Measurements from ENCODE around the gene SLC26A9.

The SLC26A9 gene

DNA sequence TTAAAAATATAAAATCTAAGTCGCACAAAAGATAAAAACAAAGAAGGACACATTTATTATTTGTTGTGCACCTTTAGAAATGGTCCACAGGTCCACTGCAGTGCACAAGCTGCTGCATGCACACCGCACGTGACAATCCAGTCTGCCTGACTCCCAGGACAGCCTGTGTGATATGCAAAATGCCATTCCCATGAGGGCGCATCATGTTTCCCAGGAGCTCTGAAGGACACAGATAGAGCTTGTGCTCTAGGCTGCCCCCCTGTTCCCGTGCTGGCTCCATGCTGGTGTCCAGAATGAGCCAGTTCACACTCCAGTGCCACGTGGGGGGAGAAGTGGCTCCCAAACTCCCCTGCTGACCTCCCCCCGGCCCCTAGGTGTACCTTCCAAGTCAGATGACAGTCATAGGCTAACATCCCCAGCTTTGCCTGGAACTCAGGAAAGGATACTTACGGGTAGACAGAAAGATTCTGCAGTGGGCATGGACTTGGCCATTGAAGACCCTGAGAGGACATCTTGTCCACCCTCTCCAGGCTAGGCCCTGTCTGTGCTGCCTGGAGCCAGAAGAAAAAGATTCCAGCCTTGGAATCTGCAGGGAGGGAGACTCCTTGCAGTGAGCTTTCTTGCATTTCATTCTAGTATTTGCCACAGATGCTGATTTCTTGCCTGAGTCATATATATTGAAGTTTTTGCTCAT lies 33.6 kb upstream of the SLC26A9 start:
- H3K27me3 ChIP-seq (ENCODE audit: insufficient read depth, low read length, poor library complexity) = no peaks in the 10 kb centered on the region
- no peaks in the 10 kb centered on the region for H3K79me2 ChIP-seq (ENCODE audit: control insufficient read depth, insufficient read depth, low read length)
- no peak overlapping the region for H4K5ac ChIP-seq (ENCODE audit: low read length)
- no peaks in the 10 kb centered on the region for H3K36me3 ChIP-seq (ENCODE audit: control insufficient read depth, insufficient read depth, low read length)
- H3K4me3 ChIP-seq (ENCODE audit: low read length) = no peak overlapping the region
- H3K23ac ChIP-seq (ENCODE audit: low read length) = no peak overlapping the region
- no peak overlapping the region for H3K56ac ChIP-seq (ENCODE audit: low read length)
- H2BK5ac ChIP-seq (ENCODE audit: low read length) = no peak overlapping the region
- H3K18ac ChIP-seq (ENCODE audit: low read length) = no peak overlapping the region
- no peak overlapping the region for H3K4ac ChIP-seq (ENCODE audit: low read depth, low read length)
- no peak overlapping the region for H2BK15ac ChIP-seq (replicated peaks; ENCODE audit: low read depth)
- H3K9ac ChIP-seq (ENCODE audit: low read length) = no peak overlapping the region
- no peaks in the 10 kb centered on the region for H3K79me1 ChIP-seq (ENCODE audit: low read length)
- no peak overlapping the region for H4K8ac ChIP-seq (ENCODE audit: low read depth, low read length)
- DNase-seq = peak; percentile 92
- no peak overlapping the region for H3K27ac ChIP-seq (ENCODE audit: low read depth, low read length)
- H2AK5ac ChIP-seq (ENCODE audit: low read length) = no peak overlapping the region
- H2BK120ac ChIP-seq (ENCODE audit: low read depth, low read length) = no peak overlapping the region
- H3K4me2 ChIP-seq (ENCODE audit: low read length) = no peak overlapping the region
- WGBS (ENCODE audit: extremely low coverage, insufficient coverage, low lambda C conversion rate) = no CpG with 5 or more reads among the region's 8 CpGs
- H3K4me1 ChIP-seq (ENCODE audit: control insufficient read depth, low read depth, low read length) = no peaks in the 10 kb centered on the region

DNA sequence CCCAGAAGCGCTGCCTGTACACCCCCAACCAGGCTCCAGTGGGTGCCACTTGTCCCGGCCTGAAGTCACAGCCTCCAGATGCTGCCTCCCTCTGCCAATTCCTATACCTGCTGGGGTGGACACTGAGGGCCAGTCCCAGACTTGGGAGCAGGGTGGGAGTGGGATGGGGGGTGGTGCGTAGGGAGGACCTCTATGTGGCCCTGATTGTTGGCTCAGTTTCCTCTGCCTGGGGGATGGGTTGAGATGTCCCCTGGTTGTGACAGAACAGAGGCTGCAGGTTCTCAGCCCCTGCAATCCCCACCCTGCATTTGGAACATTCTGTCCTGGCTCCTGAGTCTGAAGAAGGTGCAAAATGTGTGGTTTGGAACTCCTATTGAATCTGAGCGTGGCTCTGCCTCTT lies 32.8 kb upstream of the SLC26A9 start:
- no peak overlapping the region for H2AK5ac ChIP-seq (ENCODE audit: low read length)
- H2BK120ac ChIP-seq (ENCODE audit: low read depth, low read length) = no peak overlapping the region
- H3K36me3 ChIP-seq (ENCODE audit: control insufficient read depth, insufficient read depth, low read length) = no peaks in the 10 kb centered on the region
- H3K4me1 ChIP-seq (ENCODE audit: control insufficient read depth, low read depth, low read length) = no peaks in the 10 kb centered on the region
- H3K9ac ChIP-seq (ENCODE audit: low read length) = no peak overlapping the region
- H3K4me3 ChIP-seq (ENCODE audit: low read length) = no peak overlapping the region
- H3K23ac ChIP-seq (ENCODE audit: low read length) = no peak overlapping the region
- no peak overlapping the region for H2BK15ac ChIP-seq (replicated peaks; ENCODE audit: low read depth)
- no peaks in the 10 kb centered on the region for H3K79me1 ChIP-seq (ENCODE audit: low read length)
- no peak overlapping the region for H3K56ac ChIP-seq (ENCODE audit: low read length)
- no peak overlapping the region for H4K5ac ChIP-seq (ENCODE audit: low read length)
- WGBS (ENCODE audit: extremely low coverage, insufficient coverage, low lambda C conversion rate) = no CpG with 5 or more reads among the region's 4 CpGs
- no peaks in the 10 kb centered on the region for H3K27me3 ChIP-seq (ENCODE audit: insufficient read depth, low read length, poor library complexity)
- no peak overlapping the region for H3K4me2 ChIP-seq (ENCODE audit: low read length)
- DNase-seq = no peak
- no peaks in the 10 kb centered on the region for H3K79me2 ChIP-seq (ENCODE audit: control insufficient read depth, insufficient read depth, low read length)
- H3K4ac ChIP-seq (ENCODE audit: low read depth, low read length) = no peak overlapping the region
- H3K27ac ChIP-seq (ENCODE audit: low read depth, low read length) = no peak overlapping the region
- H2BK5ac ChIP-seq (ENCODE audit: low read length) = no peak overlapping the region
- H4K8ac ChIP-seq (ENCODE audit: low read depth, low read length) = no peak overlapping the region
- H3K18ac ChIP-seq (ENCODE audit: low read length) = no peak overlapping the region

DNA sequence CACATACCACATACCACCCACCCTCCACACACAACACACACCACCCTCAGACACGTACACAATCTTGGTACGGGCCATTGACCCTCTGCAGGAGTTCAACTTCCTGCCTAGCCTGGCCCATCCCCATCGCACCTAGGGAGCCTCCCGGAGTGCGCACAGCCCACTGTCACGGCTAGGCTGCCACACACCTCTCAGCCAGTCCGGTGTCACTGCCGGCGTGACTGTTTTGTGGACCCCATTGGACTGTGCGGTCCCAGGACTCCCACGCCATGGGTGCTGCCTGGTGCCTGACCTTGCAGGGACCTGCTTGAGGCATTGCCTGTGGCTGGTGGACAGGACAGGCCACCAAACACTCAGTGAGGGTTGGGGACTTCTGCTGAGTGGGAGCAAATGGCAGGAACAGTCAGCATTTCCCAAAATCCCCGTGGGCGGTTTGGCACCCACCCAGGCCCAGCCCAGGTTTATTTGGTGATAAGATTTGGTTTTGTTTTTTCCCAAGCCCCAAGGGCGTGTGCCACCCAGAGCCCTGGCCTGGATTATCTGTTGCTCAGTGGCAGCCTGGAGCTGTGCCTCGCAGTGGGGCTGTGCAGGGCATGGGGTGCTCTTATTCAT lies 32.2 kb upstream of the SLC26A9 start:
- Histone ChIP-seq H3K36me3 (ENCODE audit: control insufficient read depth, insufficient read depth, low read length) (no peaks in the 10 kb centered on the region), H4K8ac (ENCODE audit: low read depth, low read length) (no peak overlapping the region), H2BK120ac (ENCODE audit: low read depth, low read length) (no peak overlapping the region), H3K4me2 (ENCODE audit: low read length) (no peak overlapping the region), H2BK5ac (ENCODE audit: low read length) (no peak overlapping the region), H3K27ac (ENCODE audit: low read depth, low read length) (no peak overlapping the region), H2AK5ac (ENCODE audit: low read length) (no peak overlapping the region), H3K18ac (ENCODE audit: low read length) (no peak overlapping the region), H3K4me3 (ENCODE audit: low read length) (no peak overlapping the region), H3K56ac (ENCODE audit: low read length) (no peak overlapping the region), H3K27me3 (ENCODE audit: insufficient read depth, low read length, poor library complexity) (no peaks in the 10 kb centered on the region), H3K79me2 (ENCODE audit: control insufficient read depth, insufficient read depth, low read length) (no peaks in the 10 kb centered on the region), H3K79me1 (ENCODE audit: low read length) (no peaks in the 10 kb centered on the region), H3K4ac (ENCODE audit: low read depth, low read length) (no peak overlapping the region), H3K4me1 (ENCODE audit: control insufficient read depth, low read depth, low read length) (no peaks in the 10 kb centered on the region), H2BK15ac (replicated peaks; ENCODE audit: low read depth) (no peak overlapping the region), H3K9ac (ENCODE audit: low read length) (no peak overlapping the region), H4K5ac (ENCODE audit: low read length) (no peak overlapping the region), H3K23ac (ENCODE audit: low read length) (no peak overlapping the region)
- WGBS (ENCODE audit: extremely low coverage, insufficient coverage, low lambda C conversion rate) = 100% methylated on average over 1 of the region's 15 CpGs
- no peak for DNase-seq

DNA sequence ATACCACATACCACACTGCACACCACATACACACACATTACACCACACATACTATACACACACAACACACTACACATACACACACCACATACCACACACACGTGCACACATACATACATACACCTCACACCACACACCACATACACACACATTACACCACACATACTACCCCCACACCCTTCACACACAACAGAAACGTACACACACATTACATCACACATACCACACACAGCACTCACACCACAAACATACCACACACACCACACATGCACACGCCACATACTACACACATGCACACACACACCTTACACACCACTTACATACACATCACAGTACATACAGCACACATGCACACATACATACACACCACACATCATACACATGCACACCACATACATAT lies 31.5 kb upstream of the SLC26A9 start:
- H2BK15ac ChIP-seq (replicated peaks; ENCODE audit: low read depth) = no peak overlapping the region
- H3K79me1 ChIP-seq (ENCODE audit: low read length) = no peaks in the 10 kb centered on the region
- no peaks in the 10 kb centered on the region for H3K27me3 ChIP-seq (ENCODE audit: insufficient read depth, low read length, poor library complexity)
- no peaks in the 10 kb centered on the region for H3K79me2 ChIP-seq (ENCODE audit: control insufficient read depth, insufficient read depth, low read length)
- H3K18ac ChIP-seq (ENCODE audit: low read length) = no peak overlapping the region
- H2AK5ac ChIP-seq (ENCODE audit: low read length) = no peak overlapping the region
- H3K4me3 ChIP-seq (ENCODE audit: low read length) = no peak overlapping the region
- no peaks in the 10 kb centered on the region for H3K4me1 ChIP-seq (ENCODE audit: control insufficient read depth, low read depth, low read length)
- WGBS (ENCODE audit: extremely low coverage, insufficient coverage, low lambda C conversion rate) = 100% methylated on average over 2 of the region's 3 CpGs
- no peak overlapping the region for H2BK5ac ChIP-seq (ENCODE audit: low read length)
- no peak overlapping the region for H4K8ac ChIP-seq (ENCODE audit: low read depth, low read length)
- no peak overlapping the region for H2BK120ac ChIP-seq (ENCODE audit: low read depth, low read length)
- no peak overlapping the region for H3K9ac ChIP-seq (ENCODE audit: low read length)
- no peak overlapping the region for H4K5ac ChIP-seq (ENCODE audit: low read length)
- H3K36me3 ChIP-seq (ENCODE audit: control insufficient read depth, insufficient read depth, low read length) = no peaks in the 10 kb centered on the region
- no peak overlapping the region for H3K27ac ChIP-seq (ENCODE audit: low read depth, low read length)
- H3K56ac ChIP-seq (ENCODE audit: low read length) = no peak overlapping the region
- H3K4me2 ChIP-seq (ENCODE audit: low read length) = no peak overlapping the region
- no peak for DNase-seq
- H3K4ac ChIP-seq (ENCODE audit: low read depth, low read length) = no peak overlapping the region
- H3K23ac ChIP-seq (ENCODE audit: low read length) = no peak overlapping the region

DNA sequence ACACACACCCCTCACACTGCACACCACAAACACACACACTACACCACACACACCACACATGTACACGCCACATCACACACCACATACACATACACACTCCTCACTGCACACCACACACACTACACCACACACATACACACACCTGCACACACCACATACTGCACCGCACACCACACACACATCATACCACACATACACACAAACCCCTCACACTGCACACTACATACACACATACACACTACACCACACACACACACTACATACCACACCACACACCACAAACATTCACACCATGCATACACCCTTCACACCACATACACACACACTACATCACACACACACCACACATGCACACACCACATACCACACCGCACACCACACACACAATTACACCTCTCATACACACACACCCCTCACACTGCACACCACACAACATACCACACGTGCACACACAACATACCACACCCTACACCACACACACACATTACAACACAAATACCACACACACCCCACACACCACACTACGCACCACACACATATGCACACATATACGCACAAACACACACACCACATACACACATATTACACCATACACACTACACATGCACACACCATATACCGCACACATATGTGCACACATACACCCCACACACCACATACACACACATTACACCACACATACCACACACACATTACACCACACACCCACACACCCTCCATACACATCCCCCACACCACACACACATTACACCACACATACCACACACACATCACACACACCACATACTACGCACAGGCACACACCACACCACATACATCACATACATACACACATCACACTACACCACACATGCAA lies 30.3 kb upstream of the SLC26A9 start:
- Histone ChIP-seq H3K4me2 (ENCODE audit: low read length) (no peak overlapping the region), H3K27ac (ENCODE audit: low read depth, low read length) (no peak overlapping the region), H4K5ac (ENCODE audit: low read length) (no peak overlapping the region), H3K56ac (ENCODE audit: low read length) (no peak overlapping the region), H3K9ac (ENCODE audit: low read length) (no peak overlapping the region), H3K4me1 (ENCODE audit: control insufficient read depth, low read depth, low read length) (no peaks in the 10 kb centered on the region), H3K18ac (ENCODE audit: low read length) (no peak overlapping the region), H3K4me3 (ENCODE audit: low read length) (no peak overlapping the region), H2BK5ac (ENCODE audit: low read length) (no peak overlapping the region), H2BK15ac (replicated peaks; ENCODE audit: low read depth) (no peak overlapping the region), H2BK120ac (ENCODE audit: low read depth, low read length) (no peak overlapping the region), H3K27me3 (ENCODE audit: insufficient read depth, low read length, poor library complexity) (no peaks in the 10 kb centered on the region), H3K23ac (ENCODE audit: low read length) (no peak overlapping the region), H3K4ac (ENCODE audit: low read depth, low read length) (no peak overlapping the region), H2AK5ac (ENCODE audit: low read length) (no peak overlapping the region), H4K8ac (ENCODE audit: low read depth, low read length) (no peak overlapping the region), H3K79me1 (ENCODE audit: low read length) (no peaks in the 10 kb centered on the region), H3K79me2 (ENCODE audit: control insufficient read depth, insufficient read depth, low read length) (no peaks in the 10 kb centered on the region), H3K36me3 (ENCODE audit: control insufficient read depth, insufficient read depth, low read length) (no peaks in the 10 kb centered on the region)
- 100% methylated on average over 8 of the region's 8 CpGs for WGBS (ENCODE audit: extremely low coverage, insufficient coverage, low lambda C conversion rate)
- DNase-seq = no peak

All from mesendoderm (in vitro differentiated cells).